Activated CD4-positive, CD25-positive, alpha-beta regulatory T cell treated with anti-CD3 and anti-CD28 coated beads, Interleukin-2, amount 50 U/mL, for 72 hours (primary cell): ENCODE data around the gene ZNF277.

Source experiments
- DNase-seq: peaks from one replicate; pipeline ENCODE4 v3.0.0; 2021

Gene ZNF277

DNA sequence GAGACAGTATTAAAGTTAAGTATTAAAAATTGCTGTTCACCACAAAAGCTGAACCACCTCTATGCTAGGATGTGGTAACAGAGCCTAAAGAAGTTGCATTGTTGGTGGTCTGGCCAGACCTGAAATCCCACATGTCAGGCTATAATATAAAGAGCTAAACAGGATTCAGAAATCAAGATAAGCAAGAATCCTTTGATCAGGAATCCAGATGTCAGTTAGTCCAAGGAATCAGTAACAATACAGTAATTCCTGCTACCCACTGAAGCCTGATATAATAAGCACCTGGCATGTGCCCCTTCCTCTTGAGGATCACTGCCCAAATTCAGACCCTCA, 48.9 kb downstream of the ZNF277 start:
- DNase-seq: no peak

DNA sequence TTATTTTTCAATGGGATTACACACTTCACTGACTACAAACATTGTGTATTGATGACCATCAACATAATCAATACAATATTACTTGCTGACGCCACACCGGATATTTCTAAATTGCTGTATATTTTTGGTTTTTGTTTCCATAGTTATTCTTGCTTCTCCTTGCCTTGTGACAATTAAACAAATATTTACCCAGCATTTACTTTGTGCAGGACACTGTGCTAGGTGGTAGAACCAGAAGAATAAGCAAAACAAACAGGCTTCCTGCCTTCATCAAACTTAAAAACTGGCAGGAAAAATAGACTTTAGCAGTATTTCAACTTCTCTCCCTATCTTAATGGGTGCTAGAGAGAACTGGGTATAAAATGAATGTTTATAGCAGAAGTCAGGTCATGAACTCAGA, 50.6 kb downstream of the ZNF277 start:
- no peak for DNase-seq

DNA sequence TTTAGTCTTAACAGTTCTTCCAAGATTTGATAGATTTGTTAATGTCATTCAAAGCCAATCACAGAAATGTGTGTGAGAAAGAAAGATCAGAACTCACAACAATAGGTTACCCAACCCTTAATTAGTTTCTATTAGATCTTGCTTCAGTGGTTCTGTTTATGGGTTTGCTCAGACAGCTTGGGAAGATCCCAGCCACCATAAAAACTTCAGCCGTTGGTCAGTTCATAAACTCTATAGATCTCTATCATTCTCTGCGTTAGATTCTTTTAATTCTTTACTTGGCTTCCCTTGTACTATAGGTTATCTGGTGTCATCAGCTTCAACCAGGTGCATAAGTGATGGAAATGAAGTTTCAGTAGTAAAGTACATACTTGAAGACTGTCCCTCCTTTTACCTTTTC, 54.4 kb downstream of the ZNF277 start:
- no peak for DNase-seq

DNA sequence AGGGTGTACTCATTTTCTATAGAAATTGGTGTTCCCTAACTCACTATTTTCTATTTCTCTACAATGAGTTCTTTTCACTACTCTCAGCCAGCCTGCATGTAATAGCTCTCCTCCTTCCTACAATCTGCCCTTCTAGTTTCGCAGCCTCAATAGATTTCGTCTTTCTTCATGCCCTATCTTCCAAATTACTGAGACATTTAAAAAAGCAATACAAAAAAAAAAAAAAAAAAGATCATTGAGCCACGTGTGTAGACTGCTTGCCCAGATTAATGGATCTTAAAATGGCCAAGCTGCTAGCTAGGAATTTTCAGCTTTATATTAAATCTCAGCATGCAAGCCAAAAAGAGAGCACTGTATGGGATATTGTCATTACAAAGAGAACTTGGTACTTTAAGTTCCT, 55.5 kb downstream of the ZNF277 start:
- no peak for DNase-seq

DNA sequence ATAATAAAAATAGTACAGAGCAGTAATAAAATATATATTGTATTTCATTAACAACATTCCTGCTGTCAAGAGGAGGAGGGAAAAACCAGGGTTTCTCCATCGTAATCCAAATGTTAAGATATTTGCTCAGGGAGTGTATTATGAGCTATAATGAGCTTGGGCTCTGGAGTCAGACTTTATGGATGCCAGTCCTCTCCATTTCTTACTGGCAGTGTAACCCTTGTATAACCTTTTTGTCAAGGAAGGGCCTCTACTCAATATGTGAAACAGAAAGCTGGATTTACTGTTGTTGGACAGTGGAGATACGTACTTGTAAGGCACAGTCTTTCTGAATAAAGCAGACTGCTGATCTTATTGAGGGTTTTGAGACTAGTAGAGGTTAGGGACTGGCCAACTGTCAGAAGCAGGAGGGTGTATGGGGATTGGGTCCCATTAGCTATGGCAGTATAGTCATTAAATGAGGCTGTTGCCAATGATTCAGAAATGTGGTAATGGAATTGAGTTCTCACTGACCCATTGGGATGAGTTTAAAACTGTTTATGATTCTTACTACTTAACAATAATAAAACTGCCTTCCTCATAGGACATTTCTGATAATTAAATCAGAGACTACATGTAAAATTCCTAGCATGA, 56.5 kb downstream of the ZNF277 start:
- DNase-seq: no peak

DNA sequence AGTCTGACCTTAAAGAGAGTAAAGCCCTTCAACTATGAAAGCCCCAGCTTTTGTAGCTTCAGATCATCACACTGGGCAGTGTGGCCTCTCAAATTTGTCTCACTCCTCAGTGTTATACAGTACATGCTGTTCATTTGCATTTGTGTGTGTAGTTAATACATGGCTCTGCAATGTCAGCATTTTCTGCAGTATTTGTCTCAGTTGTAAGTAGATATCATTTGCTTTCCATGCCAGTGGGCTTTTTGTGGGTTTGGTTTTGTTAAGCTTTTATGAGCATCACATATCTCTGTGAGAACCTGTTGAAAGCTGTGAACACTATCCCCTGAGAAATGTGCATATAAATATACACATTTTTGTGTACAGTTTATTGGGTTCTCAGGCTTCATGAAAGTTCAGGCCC, 57.0 kb downstream of the ZNF277 start:
- no peak for DNase-seq

DNA sequence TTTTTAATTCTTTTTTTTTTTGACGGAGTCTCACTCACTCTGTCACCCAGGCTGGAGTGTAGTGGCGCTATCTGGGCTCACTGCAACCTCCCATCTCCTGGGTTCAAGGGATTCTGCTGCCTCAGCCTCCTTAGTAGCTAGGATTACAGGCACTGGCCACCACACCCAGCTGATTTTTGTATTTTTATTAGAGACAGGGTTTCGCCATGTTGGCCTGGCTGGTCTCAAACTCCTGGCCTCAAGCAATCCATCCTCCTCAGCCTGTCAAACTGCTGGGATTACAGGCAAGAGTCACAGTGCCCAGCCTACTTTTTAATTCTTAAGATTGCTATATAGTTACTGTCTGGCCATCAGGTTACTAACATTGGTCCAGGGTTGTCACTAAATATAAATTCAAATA, 59.6 kb downstream of the ZNF277 start:
- DNase-seq: no peak

DNA sequence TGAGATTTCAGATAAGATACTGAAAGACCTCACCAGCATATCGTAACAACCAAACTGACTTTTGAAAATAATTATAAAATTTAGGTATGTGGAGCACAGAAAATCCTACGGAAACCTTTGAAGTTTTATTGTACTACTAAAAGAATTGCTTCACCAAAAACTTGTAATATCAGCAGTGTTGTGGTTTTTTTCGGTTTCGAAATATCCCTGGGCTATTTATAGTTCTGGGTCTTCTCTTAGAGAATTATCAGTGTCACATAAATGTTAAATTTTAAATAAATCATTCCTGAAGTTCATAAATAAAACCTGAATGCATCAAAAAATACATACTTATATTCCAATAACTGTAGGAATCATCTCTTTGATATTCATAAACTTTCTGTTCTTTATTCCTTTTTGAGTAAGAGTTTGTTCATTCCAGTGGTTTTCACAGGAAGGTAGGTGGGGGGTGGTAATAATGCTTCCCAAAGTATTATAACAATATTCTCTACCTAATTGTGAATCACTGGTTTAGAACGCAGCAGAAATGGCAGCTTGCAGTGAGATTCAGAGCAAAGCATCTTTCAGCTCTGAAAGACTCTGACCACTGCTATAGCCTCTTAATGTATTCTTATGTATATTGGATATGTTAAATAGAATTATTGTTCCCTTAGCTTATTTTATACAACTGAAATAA, 60.2 kb downstream of the ZNF277 start:
- DNase-seq: no peak

DNA sequence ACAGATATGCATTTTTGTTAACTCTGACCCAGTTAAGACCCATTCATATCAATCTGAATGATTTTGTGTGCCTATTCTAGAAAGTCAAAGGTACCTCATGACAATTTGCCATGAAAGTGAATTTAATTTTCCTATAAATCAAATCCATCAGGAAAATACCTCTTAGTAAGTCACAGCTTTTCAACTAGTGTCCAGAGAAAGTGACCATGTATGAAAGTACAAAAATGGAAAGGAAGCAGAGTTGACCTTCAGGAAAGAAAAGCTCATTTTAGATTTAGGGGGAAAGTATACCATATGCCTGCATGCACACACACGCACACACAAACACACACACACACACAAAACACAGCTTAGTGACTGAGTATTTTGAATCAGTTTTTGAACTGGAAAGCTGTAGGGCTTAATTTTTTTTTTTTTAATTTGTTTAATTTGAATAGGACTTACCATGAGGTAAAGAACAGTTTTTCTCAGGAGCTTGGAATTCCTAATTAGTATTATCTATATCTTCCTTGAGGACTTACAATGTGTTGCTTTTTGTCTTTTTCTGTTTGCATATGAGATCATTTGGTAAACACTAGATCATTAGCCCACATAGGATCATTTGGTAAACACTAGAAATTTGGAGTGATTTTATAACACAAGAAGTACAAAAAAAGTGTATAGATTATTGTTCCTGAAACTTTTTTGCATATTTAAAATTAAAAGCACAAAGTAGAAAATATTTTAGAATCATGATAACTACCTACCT, 61.6 kb downstream of the ZNF277 start:
- DNase-seq: no peak

DNA sequence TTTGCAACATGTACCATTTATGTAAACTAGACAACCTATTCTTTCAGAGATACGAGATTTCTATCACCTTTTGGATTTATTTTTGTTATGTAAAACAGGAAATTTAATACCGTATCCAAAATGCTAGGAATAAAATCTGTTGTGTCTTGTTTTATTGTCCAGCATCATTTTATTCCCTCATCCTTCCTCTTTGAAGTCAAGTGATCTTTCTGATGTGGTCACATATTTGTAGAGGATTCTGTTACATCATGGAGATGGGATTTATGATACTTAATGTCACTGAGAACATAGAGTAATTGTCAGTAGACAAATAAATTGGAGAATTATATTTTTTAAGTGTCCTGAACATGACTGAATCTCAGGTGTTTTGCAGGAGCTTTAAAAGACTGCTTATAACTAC, 64.7 kb downstream of the ZNF277 start:
- no peak for DNase-seq

DNA sequence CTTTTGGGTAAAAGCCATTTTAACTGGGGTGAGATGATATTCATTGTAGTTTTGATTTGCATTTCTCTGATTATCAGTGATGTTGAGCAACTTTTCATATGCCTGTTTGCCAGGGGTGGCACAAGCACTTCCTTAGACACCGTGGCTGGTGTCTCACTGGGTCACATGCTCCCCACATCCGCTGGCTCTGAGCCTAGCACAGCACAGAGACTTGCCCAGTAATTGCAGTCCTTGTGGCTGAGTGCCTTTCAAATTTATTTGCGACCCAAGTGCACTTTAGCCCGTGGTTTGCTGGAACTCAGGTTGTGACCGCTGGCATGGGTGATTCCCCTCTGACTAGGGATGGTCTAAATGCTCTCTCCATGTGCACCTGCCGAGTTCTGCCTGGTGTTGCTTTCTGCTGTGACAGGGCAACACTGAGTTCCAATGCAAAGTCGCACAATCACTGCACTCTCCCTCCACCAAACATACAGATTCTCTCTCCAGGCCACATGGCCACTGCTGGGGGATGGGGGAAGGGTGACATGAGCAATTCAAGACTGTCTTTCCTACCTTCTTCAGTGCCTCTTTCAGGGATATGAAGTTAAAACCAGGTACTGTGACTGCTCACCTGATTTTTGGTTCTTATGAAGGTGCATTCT, 66.5 kb downstream of the ZNF277 start:
- DNase-seq: no peak

DNA sequence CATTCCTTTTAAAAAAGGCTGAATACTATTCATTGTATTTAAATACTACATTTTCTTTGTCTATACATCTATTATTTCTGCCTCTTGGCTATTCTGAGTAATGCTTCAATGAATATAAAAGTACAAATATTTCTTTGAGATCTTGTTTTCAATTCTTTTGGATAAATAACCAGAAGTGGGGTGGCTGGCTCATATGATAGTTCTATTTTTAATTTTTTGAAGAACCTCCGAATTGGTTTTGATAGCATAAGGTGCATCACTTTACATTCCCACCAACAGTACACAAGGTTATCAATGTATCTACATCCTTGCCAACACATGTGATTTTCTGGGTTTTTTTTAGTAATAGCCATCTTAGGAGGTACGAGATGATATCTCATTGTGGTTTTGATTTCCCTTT, 72.5 kb downstream of the ZNF277 start:
- DNase-seq: no peak

DNA sequence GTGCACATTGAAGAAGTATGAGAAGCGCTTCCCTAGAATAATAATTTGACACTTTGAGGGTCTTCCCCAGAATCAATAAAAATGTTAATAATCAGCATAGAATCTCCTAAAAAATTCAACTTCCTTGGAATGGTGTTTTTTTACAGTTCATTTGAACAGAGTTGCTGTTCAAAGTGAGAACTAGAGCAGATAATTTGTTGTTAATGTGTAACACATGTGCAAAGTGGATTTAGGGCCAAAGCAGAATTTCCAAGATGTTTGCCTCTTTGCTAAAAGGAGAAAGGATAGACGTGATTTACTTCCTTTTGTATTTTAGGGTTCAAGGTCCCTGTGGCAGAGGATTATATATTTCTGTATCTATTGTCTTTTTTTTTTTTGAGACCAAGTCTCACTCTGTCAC, 73.8 kb downstream of the ZNF277 start:
- no peak for DNase-seq

DNA sequence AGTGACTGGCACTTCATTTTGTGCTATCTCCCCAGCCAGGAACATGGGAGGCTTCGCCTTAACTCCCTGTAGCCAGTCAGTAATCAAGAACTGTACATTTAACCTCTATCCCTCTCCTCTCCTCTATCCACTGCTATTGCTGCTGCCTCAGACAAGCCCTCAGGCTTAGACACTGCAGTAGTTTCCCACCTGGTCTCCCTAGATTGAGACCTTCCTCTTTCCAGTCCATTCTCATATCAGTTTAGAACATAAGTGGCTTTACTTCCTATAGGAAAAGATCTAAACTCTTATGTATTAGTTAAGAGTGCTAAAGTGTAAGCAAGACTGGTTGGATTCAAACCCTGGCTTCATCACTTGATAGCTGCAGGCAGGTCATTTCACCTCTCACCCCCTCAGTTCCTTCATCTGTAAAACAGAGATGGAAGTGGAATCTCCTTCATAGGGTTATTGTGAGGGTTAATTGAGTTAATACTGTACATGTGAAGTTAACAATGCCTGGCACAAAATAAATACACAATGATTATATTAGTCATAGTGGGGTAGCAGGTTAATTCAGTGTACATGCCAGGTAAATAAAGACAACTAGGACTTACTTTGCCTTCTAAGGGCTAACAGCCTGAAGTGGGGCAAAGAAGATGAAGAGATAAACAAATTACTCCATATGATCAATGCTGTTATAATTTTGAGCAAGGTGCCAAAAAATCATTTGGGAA, 76.1 kb downstream of the ZNF277 start:
- no peak for DNase-seq

DNA sequence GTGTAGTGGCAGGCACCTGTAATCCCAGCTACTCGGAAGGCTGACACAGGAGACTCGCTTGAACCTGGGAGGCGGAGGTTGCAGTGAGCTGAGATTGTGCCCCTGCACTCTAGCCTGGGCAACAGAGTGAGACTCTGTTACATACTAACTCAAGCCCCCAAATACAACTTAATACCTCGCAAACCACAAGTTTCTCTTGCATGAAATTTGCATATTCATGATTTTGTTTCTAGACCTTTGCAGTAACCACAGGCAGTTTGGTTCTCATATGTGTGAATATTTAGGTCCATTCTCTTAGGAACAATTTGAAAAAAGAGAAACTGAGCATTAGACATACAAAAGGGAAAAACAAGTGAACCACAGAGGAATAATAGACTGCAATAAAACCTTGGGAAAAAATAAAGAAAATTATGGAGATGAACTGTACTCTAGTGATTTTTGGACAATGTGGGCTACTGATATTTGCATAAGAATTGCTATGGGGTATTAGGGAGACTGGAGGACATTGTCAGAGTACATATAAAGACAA, 77.0 kb downstream of the ZNF277 start:
- DNase-seq: no peak

DNA sequence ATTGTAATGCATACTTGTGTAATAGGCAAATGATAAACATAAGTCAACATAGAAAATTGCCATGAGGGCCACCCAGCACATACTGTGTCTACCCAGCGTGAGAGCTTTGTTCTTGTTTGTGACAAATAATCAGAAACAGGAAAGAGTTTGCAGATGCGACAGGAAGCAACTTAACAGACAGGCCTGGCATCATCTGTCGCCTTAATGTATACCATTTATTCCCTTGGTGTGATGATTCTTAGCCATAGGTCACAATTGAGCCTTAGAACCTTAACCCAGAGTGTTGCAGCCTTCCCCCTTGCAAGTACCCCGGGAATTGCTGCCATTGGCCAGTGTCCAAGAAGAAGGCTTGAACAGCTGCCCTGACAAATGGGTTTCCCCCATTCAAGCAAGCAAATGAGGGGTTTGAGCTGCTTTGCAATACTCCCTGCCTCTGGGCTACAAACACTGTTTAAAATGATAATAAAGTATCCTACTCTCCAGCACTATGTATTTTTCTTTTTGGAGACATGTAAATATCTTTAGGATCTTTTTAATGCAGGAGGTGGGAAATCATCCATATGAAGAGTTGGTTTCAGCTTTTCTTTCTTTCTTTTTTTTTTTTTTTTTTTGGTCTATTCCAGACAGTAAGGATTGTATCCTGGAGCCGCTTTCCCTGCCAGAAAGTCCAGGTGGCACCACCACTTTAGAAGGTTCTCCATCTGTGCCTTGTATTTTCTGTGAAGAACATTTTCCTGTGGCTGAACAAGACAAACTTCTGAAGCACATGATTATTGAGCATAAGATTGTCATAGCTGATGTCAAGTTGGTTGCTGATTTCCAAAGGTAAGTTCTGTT, 80.0 kb downstream of the ZNF277 start:
- no peak for DNase-seq

DNA sequence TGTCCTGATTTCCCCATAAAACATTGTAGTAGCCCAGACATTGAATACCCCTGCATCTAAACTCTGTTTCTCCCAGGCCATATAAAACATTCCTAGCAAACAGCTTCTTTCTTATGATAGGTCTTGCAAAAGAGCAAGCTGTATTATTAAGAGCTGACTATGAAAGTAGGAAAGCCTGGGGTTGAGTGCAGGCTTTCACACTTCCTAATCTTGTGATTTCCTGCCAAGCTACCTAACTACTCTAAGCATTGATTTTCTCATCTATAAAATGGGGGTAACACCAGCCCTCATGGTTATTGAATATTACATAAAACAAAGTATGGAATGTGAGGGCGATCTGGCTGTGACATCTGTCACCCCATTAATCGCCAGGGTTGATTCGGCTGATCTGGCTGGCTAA, 81.8 kb downstream of the ZNF277 start:
- DNase-seq: no peak

DNA sequence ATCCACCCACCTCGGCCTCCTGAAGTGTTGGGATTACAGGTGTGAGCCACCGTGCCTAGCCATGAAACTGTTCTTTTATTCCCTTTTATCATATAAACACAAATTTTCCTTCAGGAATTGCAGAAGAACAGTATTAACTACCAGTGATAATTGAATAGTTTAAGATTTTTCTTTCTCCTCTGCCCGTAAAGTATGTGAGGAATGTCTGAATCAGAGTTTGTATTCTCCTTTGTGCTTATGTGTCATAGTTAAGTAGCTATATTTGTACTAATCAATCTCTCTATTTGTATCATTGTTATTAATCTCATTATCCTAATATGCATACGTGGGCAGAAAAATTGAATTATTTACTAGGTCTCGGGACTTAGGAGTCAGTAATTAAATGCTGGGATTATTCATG, 83.6 kb downstream of the ZNF277 start:
- no peak for DNase-seq

DNA sequence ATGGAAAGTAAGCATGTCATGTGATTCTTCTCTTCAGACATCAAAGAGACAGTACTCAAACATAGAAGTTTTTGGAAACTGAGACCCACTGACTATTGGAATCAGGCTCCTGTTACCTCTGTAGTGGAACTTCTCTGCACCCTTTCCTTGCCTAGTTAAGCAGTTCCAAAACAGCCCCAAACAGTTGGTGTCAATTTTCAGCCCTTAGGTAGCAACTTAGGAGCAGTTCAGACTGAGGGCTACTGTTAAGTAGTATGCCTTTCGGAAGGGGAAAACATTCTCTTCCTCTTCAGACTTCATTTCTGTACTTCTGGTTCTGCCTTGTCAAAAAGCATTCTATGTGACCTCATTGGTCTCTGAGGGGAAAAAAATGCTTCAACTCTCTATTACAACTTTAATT, 85.7 kb downstream of the ZNF277 start:
- DNase-seq: no peak

DNA sequence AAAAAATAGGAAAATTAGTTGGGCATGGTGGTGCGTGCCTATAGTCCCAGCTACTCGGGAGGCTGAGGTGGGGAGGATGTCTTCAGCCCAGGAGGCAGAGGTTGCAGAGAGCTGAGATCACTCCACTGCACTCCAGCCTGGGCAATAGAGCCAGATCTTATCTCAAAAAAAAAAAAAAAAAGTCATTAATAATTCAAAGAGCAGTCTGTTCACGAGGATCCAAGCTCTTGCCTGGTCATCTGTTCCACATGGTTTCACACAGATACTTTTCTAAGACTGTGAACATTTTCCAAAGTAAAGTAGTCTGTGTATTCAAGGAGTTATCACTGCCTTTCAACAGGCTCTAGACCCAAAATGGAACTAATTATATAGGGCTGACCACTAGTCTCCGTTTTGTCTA, 86.9 kb downstream of the ZNF277 start:
- DNase-seq: no peak

DNA sequence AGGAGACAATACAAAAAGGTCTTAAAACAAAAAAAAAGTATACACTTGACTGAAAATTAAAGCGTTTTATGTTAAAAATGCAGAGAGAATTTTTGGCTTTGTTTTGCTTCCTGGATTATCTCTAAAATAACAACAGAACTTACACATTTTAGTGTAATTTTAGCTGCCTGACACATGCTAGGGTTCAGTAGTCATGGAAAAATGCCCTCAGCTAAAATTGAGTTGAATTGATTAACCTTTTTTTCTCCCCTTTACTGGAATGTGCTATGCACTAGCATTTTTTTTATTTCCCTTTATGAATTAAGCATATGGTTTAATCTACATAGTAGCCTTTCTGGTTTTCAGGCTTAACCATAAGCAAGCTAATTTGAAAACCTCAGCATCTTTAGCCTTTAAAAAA, 89.9 kb downstream of the ZNF277 start:
- DNase-seq: no peak

DNA sequence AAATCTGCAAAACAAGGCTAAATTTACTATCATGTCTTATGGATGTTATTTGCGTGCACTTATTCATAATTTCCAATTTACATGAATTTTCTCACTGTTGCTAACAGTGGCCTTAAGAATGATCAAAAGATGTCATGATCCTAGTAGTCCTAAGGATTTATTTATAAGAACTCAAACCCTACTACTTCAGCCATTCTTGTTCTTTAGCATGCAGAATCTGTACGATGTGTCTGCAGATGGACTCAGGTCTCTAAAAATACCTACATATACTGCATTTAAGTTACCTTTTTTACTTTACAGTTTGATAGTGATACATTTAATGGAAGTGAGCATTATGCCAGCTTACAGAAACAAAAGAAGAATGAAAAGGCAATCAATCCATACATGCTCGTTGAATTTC, 91.2 kb downstream of the ZNF277 start:
- no peak for DNase-seq
